ENCODE measurements around the gene TM9SF3. TPM values are rescaled to one million over a fixed set of nuclear protein-coding genes. Genes with fewer than 3 reads are reported as not detected.

Gene TM9SF3
- total and polyA plus RNA-seq, 10 of the 15 experiments (the other 5 are each of a cell fraction or from before 2014, with no cell fraction given) = 17.1 to 85.4 (median 44.9) TPM

- POLR2A ChIA-PET = interaction anchor here (0.6 to 2.1 kb wide), 2 partner anchors 10 to 169 kb away, joined by 3 to 8 read pairs; no protein-coding TSS in a partner anchor
- Histone ChIP-seq H3K4me2 (ENCODE audit: control insufficient read depth, insufficient read depth) (no peak overlapping the region), H3K4me1 (ENCODE audit: control insufficient read depth, insufficient read depth, low read length) (peaks cover 10% of the 10 kb centered on the region; the same call in 1 of the 2 replicates), H3K4me3 (no peak overlapping the region), H3K9me3 (replicated peaks; ENCODE audit: control insufficient read depth, insufficient read depth, low read length) (no peaks in the 10 kb centered on the region; the same call in 2 of the 3 replicates), H4K20me1 (ENCODE audit: control insufficient read depth, insufficient read depth) (peaks cover 4% of the 10 kb centered on the region), H3K36me3 (ENCODE audit: control insufficient read depth in 2 of 2, insufficient read depth in 2 of 2, low read length in 1 of 2) (peaks cover 0 to 11% of the 10 kb centered on the region in 2 experiments; a peak in 3 of 4 replicates), H3K27ac (ENCODE audit: control insufficient read depth, insufficient read depth) (no peak overlapping the region), H2AFZ (ENCODE audit: control insufficient read depth, low read depth, low read length) (no peak overlapping the region), H3K9ac (ENCODE audit: control insufficient read depth, insufficient read depth, low read length) (no peak overlapping the region), H3K27me3 (replicated peaks in 1 of 2; ENCODE audit: control insufficient read depth in 2 of 2, insufficient read depth in 2 of 2, low read length in 1 of 2) (no peaks in the 10 kb centered on the region), H3K79me2 (ENCODE audit: control insufficient read depth, insufficient read depth, low read length) (peaks cover 75% of the 10 kb centered on the region)
- DNase-seq (ENCODE audit: low read depth, low spot score) = no peak
- in situ Hi-C loops (cut with MboI) (no loop called here), intact Hi-C loops (cut with micrococcal nuclease; ENCODE audit: unreplicated experiment) (loop anchor here (2.0 kb wide), 1 partner anchor 36 kb away; no protein-coding TSS in a partner anchor)
- RAD21 ChIA-PET (ENCODE audit: unreplicated experiment) = no interaction called here
- no TSS peak for BruUV-seq (replicated peaks)
- SMC1A ChIA-PET (ENCODE audit: uncharacterized antibody, unreplicated experiment) = interaction anchor here (1.1 to 1.9 kb wide), 3 partner anchors 10 to 23 kb away, joined by 3 to 7 read pairs (median 3); no protein-coding TSS in a partner anchor
- no peak for TF ChIP-seq CBX5 (IDR thresholded peaks at IDR 0.05; ENCODE audit: low read depth)
- no peak for TF ChIP-seq PRDM15 (CRISPR knock-in tag; IDR thresholded peaks at IDR 0.05)
- TF ChIP-seq RBBP5 (conservative IDR thresholded peaks at IDR 0.05) = no peak
- no peak for TF ChIP-seq YY1 (IDR thresholded peaks at IDR 0.05; ENCODE audit: low read depth, low read length)
- no peak for TF ChIP-seq RAD51 (IDR thresholded peaks at IDR 0.05)
- no peak for TF ChIP-seq ZBTB4 (CRISPR knock-in tag; IDR thresholded peaks at IDR 0.05)
- TF ChIP-seq HDAC2 (IDR thresholded peaks at IDR 0.05) = no peak
- TF ChIP-seq RCOR1 (conservative IDR thresholded peaks at IDR 0.05; ENCODE audit: low read depth, low read length) = no peak
- FAIRE-seq = no peak
- 96% methylated on average over 5 of the region's 5 CpGs for WGBS (ENCODE audit: insufficient coverage, insufficient replicate concordance, low lambda C conversion rate, missing lambda C conversion rate)
- CTCF ChIA-PET = interaction anchor here (0.9 kb wide), 1 partner anchor 12 kb away, joined by 3 read pairs; no protein-coding TSS in a partner anchor
- no peak for ATAC-seq
These were observed 13.8 kb downstream of the TM9SF3 start for GRCh38 chr10:96573036-96573435.

Data from GM12878 (cell line).